Fibroblast of villous mesenchyme (primary cell): ENCODE data around the gene MRPL16. TPM values are rescaled to one million over a fixed set of nuclear protein-coding genes. Genes with fewer than 3 reads are reported as not detected.
"Not testable (repeated sequence)": the region's sequence is repeated elsewhere in the genome, so short reads cannot be mapped to it uniquely, and the experiment has no call there.

Source experiments
- DNase-seq: peaks from one replicate; pipeline ENCODE4 v3.0.0-alpha.2; 2010; ENCODE audit warnings: low read depth
- H3K4me3 ChIP-seq: 2 replicates; pipeline ENCODE4 v1.5.1; 2011; ENCODE audit warnings: low read depth, mild to moderate bottlenecking, low read length
- total RNA-seq: library from RNA; depleted of rRNA; stranded (reverse); fragments of >200 nt; gene quantifications from 2 replicates; pipeline ENCODE4 v1.2.3, GENCODE V29; 2012
- TF ChIP-seq, protein P1 (sequence below): IDR thresholded peaks from 2 replicates; pipeline ENCODE4 v1.5.1; 2012; ENCODE audit warnings: low read depth, mild to moderate bottlenecking, low read length; ENCODE audit not compliant: insufficient read depth

The MRPL16 gene
- total RNA-seq: 37.4 and 44.5 TPM in 2 replicates

DNA sequence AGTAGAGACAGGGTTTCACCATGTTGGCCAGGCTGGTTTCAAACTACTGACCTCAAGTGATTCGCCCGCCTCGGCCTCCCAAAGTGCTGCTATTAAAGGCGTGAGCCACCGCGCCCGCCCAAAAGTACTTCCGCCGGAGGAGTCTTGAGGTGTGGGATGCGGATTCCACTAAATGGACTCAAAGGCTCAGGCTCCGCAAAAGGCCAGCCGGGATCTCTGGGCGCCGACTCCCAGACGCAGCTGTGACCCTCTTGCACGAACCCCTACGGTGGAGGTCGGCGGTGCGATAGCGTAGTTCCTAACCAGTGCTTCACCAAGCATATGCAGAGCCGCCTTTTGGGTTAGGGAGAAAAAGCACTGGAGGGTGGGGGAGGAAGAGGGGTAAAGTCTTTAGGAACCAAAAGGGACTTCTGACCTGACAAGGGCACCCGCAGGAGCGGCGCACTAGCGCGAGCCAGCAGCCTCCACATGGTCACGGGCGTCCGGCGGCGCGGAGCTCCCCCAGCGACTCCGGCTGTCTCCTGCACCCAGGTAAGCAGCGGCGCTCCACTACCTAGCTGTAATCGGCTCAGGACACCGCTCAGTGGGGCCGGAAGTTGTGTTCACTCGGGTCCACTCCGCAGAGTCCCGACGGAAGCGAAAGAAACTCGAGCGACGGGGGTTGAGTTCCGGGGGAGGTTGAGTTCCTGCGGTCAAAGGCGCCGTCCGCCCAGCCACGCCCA is at the start of gene MRPL16:
Gene MRPL16 (minus strand): TSS at position 590 of the 722 bp plus-strand sequence. CDS start 120 bp downstream, at position 470.
- peak within 1 kb of the TSS; percentile 100 for H3K4me3 ChIP-seq
- TF ChIP-seq, protein P1, sequence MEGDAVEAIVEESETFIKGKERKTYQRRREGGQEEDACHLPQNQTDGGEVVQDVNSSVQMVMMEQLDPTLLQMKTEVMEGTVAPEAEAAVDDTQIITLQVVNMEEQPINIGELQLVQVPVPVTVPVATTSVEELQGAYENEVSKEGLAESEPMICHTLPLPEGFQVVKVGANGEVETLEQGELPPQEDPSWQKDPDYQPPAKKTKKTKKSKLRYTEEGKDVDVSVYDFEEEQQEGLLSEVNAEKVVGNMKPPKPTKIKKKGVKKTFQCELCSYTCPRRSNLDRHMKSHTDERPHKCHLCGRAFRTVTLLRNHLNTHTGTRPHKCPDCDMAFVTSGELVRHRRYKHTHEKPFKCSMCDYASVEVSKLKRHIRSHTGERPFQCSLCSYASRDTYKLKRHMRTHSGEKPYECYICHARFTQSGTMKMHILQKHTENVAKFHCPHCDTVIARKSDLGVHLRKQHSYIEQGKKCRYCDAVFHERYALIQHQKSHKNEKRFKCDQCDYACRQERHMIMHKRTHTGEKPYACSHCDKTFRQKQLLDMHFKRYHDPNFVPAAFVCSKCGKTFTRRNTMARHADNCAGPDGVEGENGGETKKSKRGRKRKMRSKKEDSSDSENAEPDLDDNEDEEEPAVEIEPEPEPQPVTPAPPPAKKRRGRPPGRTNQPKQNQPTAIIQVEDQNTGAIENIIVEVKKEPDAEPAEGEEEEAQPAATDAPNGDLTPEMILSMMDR: no peak
- peak; percentile 89 for DNase-seq

DNA sequence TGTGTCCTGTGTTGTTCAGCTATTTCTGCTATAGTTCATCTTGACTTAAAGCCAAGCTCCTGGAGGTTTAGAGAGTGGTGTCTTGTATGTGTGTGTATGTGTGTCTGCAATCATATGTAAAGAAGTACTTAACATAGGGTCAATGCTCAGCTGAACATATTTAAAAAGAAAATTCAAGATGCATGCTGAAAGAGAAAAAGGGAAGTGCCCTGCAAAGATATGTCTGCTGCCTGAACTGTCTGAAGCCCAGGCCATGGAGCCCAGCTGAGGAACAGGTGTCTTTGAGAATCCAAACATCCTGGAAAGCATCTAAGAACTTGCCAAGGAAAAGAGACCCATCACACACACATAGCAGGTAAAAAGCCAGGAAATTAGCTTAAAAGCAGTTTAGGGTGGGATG is 49.1 kb upstream of the MRPL16 start:
- no peak overlapping the region for H3K4me3 ChIP-seq
- TF ChIP-seq, protein P1: no peak
- no peak for DNase-seq

DNA sequence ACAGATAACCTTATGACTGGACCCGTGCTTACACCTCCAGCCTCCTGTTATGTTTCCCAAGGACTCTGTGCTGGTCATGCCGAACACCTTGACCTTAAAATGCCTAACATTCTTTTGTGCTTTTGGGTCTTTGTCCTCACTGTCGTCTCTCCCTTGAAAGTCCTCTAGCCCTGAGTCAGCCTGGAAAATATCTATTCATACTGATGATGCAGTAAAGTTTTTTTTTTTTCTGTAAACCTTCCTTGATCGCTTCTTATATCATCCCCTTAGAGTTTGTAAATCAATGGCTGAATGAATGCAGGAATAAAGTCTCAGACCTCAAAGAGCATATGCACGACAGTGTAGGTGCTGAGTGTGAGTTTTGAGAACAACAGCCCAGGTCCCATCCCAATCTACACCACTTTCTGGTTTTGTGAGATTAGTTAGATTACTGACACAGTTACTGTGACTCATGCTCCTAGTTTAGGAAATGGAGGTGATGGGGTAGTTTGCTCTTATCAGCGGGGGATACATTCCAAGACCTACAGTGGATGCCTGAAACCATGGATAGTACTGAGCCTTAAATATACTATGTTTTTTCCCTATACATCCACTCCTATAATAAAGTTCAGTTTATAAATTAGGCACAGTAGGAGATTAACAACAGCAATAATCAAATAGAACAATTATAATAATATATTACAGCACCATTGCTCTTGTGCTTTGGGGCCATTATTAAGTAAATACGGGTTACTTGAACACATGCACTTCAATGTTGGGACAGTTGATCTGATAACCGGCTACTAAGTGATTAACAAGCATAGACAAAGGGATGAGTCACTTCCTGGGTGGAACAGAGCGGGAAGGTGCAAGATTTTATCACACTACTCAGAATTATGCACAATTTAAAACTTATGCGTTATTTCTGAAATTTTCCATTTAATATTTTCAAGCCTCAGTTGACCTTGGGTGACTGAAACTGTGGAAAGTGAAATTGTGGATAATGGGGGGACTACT is 47.2 kb upstream of the MRPL16 start:
- TF ChIP-seq, protein P1: no peak
- DNase-seq: peak; percentile 8
- no peak overlapping the region for H3K4me3 ChIP-seq

DNA sequence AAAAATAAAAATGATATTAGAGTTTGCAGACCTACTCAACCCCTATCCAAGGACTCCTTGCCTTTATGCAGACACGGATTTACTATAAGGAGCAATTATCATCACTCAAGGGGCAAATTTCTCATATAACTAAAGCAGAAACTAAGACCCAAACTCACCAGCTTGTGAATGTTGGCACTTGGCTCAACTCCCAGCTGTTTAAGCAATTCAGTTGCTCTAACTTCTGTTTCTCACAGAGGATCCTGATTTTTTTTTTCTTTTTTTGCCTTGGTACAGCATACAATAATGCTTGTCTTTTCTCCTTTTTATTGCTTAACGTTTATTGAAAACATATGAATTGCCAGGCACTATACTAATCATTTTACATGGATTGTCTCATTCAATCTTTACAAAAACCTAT is 44.3 kb upstream of the MRPL16 start:
- no peak for DNase-seq
- no peak overlapping the region for H3K4me3 ChIP-seq
- TF ChIP-seq, protein P1: no peak

DNA sequence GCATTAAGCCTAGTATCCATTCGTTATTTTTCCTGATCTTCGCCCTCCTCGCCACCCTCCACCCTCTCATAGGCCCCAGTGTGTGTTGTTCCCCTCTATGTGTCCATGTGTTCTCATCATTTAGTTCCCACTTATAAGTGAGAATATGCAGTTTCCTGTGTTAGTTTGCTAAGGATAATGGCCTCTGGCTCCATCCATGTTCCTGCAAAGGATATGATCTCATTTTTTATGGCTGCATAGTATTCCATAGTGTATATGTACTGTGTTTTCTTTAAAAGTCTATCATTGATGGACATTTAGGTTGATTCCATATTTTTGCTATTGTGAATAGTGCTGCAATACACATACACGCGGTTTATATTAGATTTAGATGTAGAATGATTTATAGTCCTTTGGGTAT is 40.8 kb upstream of the MRPL16 start:
- H3K4me3 ChIP-seq, DNase-seq: not testable (repeated sequence)

- not testable (repeated sequence) for DNase-seq
These were observed 39.0 kb upstream of the MRPL16 start for GRCh38 chr11:59849551-59849950.

DNA sequence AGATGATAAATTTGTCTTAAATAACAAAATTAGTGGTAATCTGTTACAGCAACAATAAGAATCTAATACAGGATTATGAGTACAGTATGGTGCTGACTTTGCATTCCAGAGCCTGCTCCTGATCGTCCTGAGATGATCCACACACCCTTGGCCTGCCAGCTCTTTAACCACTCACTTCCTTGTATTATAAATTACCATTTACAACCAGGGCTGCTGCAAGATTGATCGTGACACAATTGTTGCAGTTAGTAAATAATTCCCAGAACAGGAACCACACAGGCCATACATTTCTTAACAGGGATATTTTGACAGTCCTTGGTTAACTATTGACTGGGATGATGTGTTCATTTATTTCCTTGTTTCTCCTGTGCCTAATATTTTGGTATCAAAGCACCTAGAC is 38.6 kb upstream of the MRPL16 start:
- TF ChIP-seq, protein P1: no peak
- no peak overlapping the region for H3K4me3 ChIP-seq
- no peak for DNase-seq

More at GRCh38 chr11:59849551-59849950, 39.0 kb upstream of the MRPL16 start:
- H3K4me3 ChIP-seq: not testable (repeated sequence)

- not testable (repeated sequence) for H3K4me3 ChIP-seq, DNase-seq
These were observed 37.9 kb upstream of the MRPL16 start for GRCh38 chr11:59848439-59848838.
